Activated CD4-positive, CD25-positive, alpha-beta regulatory T cell treated with anti-CD3 and anti-CD28 coated beads, Interleukin-2, amount 50 U/mL, for 72 hours (primary cell): ENCODE measurements around the gene PRPH.

Experiments
- DNase-seq: peaks from one replicate; pipeline ENCODE4 v3.0.0; 2021

The PRPH gene

GRCh38 chr12:49334226-49334625 is 39.3 kb downstream of the PRPH start:
- DNase-seq, result no peak

DNA sequence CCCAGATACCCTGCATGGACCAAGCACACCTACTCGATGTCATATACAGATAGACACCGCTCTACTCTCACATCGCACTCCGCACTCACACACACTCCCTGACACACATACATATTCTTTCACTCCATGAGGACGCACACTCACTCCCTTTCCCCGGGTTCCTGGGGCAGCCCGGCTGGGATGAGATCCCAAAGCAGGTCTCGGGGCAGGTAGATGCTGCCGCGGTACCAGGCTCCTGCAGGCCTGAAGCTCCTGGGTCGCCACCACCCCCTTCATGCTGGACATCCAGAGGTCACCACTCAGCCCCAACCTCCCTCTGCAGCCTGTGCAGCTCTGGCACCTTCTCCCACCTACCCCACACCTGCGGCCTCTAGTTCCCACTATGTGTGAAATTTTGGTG is 39.7 kb downstream of the PRPH start:
- DNase-seq, result no peak

- no peak for DNase-seq
These were observed 40.4 kb downstream of the PRPH start for GRCh38 chr12:49335118-49335954.

- DNase-seq, result no peak
These were observed 41.2 kb downstream of the PRPH start for GRCh38 chr12:49335955-49336644.

- peak; percentile 89 for DNase-seq
These were observed 42.0 kb downstream of the PRPH start, which contains the start of gene C1QL4 for GRCh38 chr12:49336645-49337584. Gene C1QL4, minus strand, starts transcription at chr12:49337188. Its CDS starts 711 bp downstream, at chr12:49336477.

- DNase-seq, result no peak
These were observed 44.0 kb downstream of the PRPH start for GRCh38 chr12:49338830-49339463.

- no peak for DNase-seq
These were observed 44.5 kb downstream of the PRPH start for GRCh38 chr12:49339464-49339861.

GRCh38 chr12:49340095-49340870 is 45.3 kb downstream of the PRPH start:
- no peak for DNase-seq

- DNase-seq, result no peak
These were observed 46.2 kb downstream of the PRPH start for GRCh38 chr12:49340971-49341776.

DNA sequence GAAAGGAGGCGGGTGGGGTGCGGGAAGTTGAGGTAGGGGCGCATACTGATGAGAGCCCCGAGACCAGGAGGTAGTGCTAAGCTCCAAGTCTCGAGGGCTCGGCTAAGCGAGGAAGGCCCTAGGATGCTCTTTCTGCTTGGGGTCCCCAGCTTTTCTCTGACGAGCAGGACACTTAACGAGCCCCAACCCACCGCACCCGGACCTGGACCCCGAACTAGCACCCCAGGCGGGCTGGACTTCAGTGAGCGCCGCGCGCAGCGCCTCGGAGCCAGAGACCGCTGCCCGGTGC is 46.8 kb downstream of the PRPH start:
- DNase-seq, result no peak

- peak; percentile 80 for DNase-seq
These were observed 47.3 kb downstream of the PRPH start for GRCh38 chr12:49342066-49342913.

DNA sequence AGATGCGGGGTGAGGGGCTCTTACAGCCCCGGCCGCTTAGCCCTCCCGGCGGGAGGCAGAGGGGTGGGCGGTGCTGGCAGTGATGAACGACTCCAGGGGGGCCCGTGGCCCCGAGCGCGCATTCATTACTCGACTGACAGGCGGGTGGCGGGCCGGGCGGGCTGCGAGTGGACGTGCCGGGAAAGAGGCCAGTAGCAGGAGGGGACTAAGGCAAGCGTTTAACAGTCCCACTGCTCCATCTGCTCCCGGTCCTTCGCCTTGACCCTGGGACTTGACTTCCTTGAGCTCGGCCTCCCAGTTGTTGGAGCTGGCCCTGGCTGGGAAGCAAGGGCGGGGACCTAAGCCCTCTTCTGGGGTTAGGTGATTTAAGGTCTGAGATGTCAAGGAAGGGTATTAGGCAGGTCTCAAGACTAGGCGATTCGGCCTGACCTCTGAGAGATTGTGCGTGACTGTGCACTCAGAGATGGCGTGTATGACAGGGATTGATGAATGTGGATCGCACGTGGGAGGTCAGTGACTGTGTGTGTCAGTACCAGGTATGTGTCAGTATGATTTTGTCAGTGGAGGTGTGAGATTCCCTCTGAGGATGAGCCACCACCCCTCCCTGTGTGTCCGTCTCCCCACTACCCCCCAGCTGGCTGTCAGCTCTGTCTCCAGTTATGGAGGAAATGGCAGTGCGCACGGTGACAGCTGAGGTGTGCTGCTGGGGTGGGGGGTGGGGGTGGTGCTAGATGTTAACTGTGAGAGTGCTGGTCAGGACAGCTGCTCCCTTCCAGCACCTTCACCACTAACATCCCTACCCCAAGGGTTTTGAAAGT is 48.2 kb downstream of the PRPH start:
- no peak for DNase-seq

- DNase-seq, result no peak
These were observed 49.6 kb downstream of the PRPH start for GRCh38 chr12:49344486-49345050.

- DNase-seq, result no peak
These were observed 50.3 kb downstream of the PRPH start for GRCh38 chr12:49345051-49345824.

DNA sequence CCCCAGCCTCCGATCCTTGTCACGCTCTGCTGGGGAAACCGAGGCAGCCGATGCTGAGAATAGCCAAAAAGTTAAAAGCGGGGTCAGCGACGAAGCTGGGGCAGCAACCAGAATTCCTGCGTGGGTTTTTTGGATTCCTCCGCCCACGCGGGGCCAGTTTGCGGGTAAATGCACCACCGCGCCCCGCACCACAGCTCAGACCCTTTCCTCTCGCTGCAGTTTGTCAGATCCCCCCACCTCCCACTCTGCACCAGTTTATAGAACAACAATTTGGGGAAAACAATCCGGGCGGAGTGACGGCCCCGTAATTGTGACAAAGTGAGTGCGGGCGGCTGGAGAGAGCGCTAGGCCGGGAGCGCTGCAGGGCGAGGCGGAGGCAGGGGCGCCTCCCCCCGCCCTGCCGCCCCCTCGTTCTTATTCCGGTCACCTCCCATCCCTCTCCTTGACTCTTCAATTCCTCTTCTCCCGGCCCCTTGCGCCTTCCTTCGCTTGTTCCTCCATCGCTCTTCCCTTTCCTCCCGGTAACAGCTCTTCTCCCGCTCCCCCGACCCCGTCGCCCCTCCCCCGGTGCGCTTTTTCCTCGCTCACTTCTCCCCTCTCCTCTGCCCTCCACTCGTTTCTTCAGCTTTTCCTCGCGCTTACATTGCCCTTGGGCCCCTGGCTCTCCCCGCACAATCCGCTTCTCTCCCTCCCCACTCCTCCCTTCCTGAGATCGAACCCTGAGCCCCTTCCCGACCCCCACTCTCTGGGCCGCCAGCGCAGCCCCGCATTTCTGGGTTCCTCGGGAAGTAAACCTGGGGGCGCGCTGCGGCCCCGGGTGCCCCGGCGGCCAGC is 51.1 kb downstream of the PRPH start:
- no peak for DNase-seq

DNA sequence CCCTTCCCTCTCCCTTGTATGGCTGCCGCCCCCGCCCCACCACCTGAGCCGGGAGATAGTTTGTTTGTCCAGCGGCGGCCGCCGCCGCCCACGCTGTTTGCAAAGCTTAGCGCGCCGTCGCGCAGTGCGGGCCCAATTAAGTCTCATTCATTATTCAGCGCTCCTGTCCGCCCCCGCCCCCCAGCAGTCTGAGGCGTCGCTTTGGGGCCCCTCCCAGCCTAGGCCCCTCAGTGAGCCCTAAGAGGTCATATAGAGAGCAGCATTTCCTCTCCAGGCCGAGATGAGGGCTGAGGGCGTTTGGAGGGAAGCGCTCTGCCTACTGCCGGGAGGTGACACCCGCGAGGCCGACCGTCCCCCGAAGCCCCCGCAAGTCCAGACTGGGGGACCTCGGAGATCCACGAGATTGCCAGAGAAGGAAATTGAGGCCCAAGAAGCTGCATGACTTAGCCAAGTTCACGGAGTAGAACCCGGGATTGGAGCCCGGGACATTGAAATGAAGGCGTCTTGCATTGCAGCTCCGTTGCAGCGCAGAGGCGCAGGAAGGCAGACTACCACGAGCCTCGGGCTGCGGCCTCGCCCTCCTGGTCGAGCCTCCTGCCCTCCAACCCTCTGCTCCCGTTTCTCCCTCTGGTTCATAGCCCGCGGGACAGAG is 51.8 kb downstream of the PRPH start, which contains the start of gene DNAJC22:
TSS of gene DNAJC22 (plus strand) at position 230 of the 652 bp plus-strand sequence. CDS start 1,985 bp downstream, outside the sequence.
- DNase-seq, result no peak
